Adrenal gland (tissue), 12 donors: ENCODE data around the gene PAMR1. TPM values are rescaled to one million over a fixed set of nuclear protein-coding genes. Genes with fewer than 3 reads are reported as not detected.

Experiments
- DNase-seq, 7 donors: peaks; one replicate each; pipeline ENCODE4 v3.0.0-alpha.2; 2019 to 2020
- H3K27ac ChIP-seq, 5 donors: fragments of 200-600 bp; sonication (generic) in 4 of 5; 1 replicate in 3 of 5; 2 replicates in 2 of 5; pipeline versions ENCODE4 v1.5.1 to v1.8.0; 2016 to 2020; ENCODE audit warnings: mild to moderate bottlenecking in 1 of 5
- H3K27me3 ChIP-seq: fragments of 200-600 bp; 2 replicates; pipeline ENCODE4 v1.8.0; 2021
- H3K36me3 ChIP-seq, 2 donors: fragments of 200-600 bp; replicated peaks in 1 of 2; 1 replicate in 1 of 2; 2 replicates in 1 of 2; pipeline versions ENCODE4 v1.5.1 to v1.8.0; 2018 to 2022
- H3K4me1 ChIP-seq, 2 donors: fragments of 200-600 bp; replicated peaks in 1 of 2; 1 replicate in 1 of 2; 2 replicates in 1 of 2; pipeline versions ENCODE4 v1.5.1 to v1.8.0; 2018 to 2021
- H3K4me3 ChIP-seq, 4 donors: fragments of 200-600 bp; sonication (generic) in 3 of 4; one replicate each; pipeline ENCODE4 v1.5.1; 2016 to 2018
- H3K9me3 ChIP-seq, 3 donors: fragments of 200-600 bp; sonication (generic) in 1 of 3; replicated peaks in 1 of 3; 1 replicate in 2 of 3; 2 replicates in 1 of 3; pipeline versions ENCODE4 v1.5.1 to v1.8.0; 2016 to 2021
- CTCF ChIP-seq, 6 experiments: fragments of 450-650 bp in 4 of 6; fragments of 200-600 bp in 2 of 6; sonication (generic) in 1 of 6; IDR thresholded peaks; 1 replicate in 5 of 6; 2 replicates in 1 of 6; pipeline versions ENCODE4 v1.5.1 to v1.8.0; 2016 to 2021; ENCODE audit warnings: antibody characterized with exemption in 6 of 6, mild to moderate bottlenecking in 2 of 6, moderate library complexity in 1 of 6
- POLR2A ChIP-seq, 2 donors: fragments of 450-650 bp; IDR thresholded peaks; one replicate each; pipeline ENCODE4 v1.6.1; 2017; ENCODE audit warnings: antibody characterized with exemption in 2 of 2, mild to moderate bottlenecking in 2 of 2, moderate library complexity in 1 of 2
- WGBS, 4 donors: extraction: QIAGEN DNeasy Blood & Tissue Kit in 2 of 4; methylation state at CpG; one replicate each; pipeline versions ENCODE4 v1.1.5 to v1.1.7; 2013 to 2017; 5-methylcytosine and 5-hydroxymethylcytosine counted together
- intact Hi-C, 2 donors: fragments of 100-400 bp; cut with DNase I; formaldehyde crosslinking; loops; one replicate each; pipeline versions ENCODE4 v1.14.1 to v1.15.0; 2022 to 2023
- polyA plus RNA-seq, 3 donors: library from polyadenylated mRNA; stranded (reverse); fragments of 200-250 nt in 2 of 3; fragments of 350-450 nt in 1 of 3; fragmentation: Illumina TruSeq in 1 of 3; extraction: RNeasy Lipid Tissue Mini Kit (QIAGEN cat#74804) in 1 of 3; gene quantifications; one replicate each; pipeline ENCODE4 v1.2.3, GENCODE V29; 2013 to 2014
- total RNA-seq, 9 donors: library from RNA; depleted of rRNA in 4 of 9; stranded (reverse); fragments of >200 nt in 4 of 9; fragments of 120-200 nt in 1 of 9; fragmentation: NEBNext Ultra II Directional in 1 of 9; extraction: Animal tissue kit (Norgen Biotek cat#: 25700) in 1 of 9; gene quantifications; one replicate each; pipeline versions ENCODE4 v1.1.0 to v1.2.4, GENCODE V29; 2013 to 2023
- donor health status: healthy with polysubstance abuse.
- donor health status: Bipolar disorder and iron deficiency.
- donor health status: DM: yes; HTN: yes; CAD: no.
- donor health status: DM: no; HTN: no; CAD: no.
- donor health status: DM: no; HTN: no; CAD: no.
- donor health status: DM: yes; HTN: yes; CAD: no.

PAMR1 gene
- total and polyA plus RNA-seq, 12 donors = 4.3 to 25.7 (median 11.2) TPM

- Histone ChIP-seq H3K4me1 (peaks cover 0 to 12% of the 10 kb centered on the region in 2 donors), H3K36me3 (no peaks in the 10 kb centered on the region), H3K4me3 (no peak overlapping the region), H3K27ac (no peak overlapping the region), H3K9me3 (no peaks in the 10 kb centered on the region), H3K27me3 (no peaks in the 10 kb centered on the region)
- intact Hi-C loops = no loop called here
- DNase-seq = no peak
- whole genome bisulfite sequencing, 4 donors = 82 to 89% (median 83%) methylated on average over 13 of the region's 13 CpGs
- TF ChIP-seq CTCF (IDR thresholded peaks at IDR 0.05) (no peak), POLR2A (IDR thresholded peaks at IDR 0.05) (no peak)
Observed at GRCh38 chr11:35463331-35463751, 62.1 kb downstream of the PAMR1 start.

- WGBS, 4 donors = 65 to 80% (median 73%) methylated on average over 2 of the region's 2 CpGs
Observed at GRCh38 chr11:35461917-35462538, 63.4 kb downstream of the PAMR1 start.

GRCh38 chr11:35459489-35459888 lies 65.9 kb downstream of the PAMR1 start:
- Histone ChIP-seq H3K27me3 (no peaks in the 10 kb centered on the region), H3K4me3 (no peak overlapping the region), H3K36me3 (no peaks in the 10 kb centered on the region), H3K4me1 (peaks cover 0 to 12% of the 10 kb centered on the region in 2 donors), H3K27ac (peak overlapping the region in 2 of 5 donors; percentile 27 to 40), H3K9me3 (no peaks in the 10 kb centered on the region)
- DNase-seq = no peak
- 80 to 96% (median 90%) methylated on average over 1 of the region's 1 CpG for WGBS, 4 donors
- intact Hi-C loops = no loop called here
- TF ChIP-seq POLR2A (IDR thresholded peaks at IDR 0.05) (no peak), CTCF (IDR thresholded peaks at IDR 0.05) (no peak)

More at GRCh38 chr11:35461917-35462538, 63.4 kb downstream of the PAMR1 start:
- Histone ChIP-seq H3K27me3 (no peaks in the 10 kb centered on the region), H3K4me1 (peaks cover 0 to 12% of the 10 kb centered on the region in 2 donors), H3K9me3 (no peaks in the 10 kb centered on the region), H3K27ac (no peak overlapping the region), H3K36me3 (no peaks in the 10 kb centered on the region), H3K4me3 (no peak overlapping the region)
- intact Hi-C loops = no loop called here
- DNase-seq = no peak
- TF ChIP-seq CTCF (IDR thresholded peaks at IDR 0.05) = no peak
- no peak for TF ChIP-seq POLR2A (IDR thresholded peaks at IDR 0.05)

GRCh38 chr11:35458846-35459245 lies 66.6 kb downstream of the PAMR1 start:
- DNase-seq = peak in 1 of 7 donors; percentile 7
- TF ChIP-seq CTCF (IDR thresholded peaks at IDR 0.05) (no peak), POLR2A (IDR thresholded peaks at IDR 0.05) (no peak)
- peak overlapping the region in 2 of 5 donors; percentile 27 to 40 for H3K27ac ChIP-seq
- no peaks in the 10 kb centered on the region for H3K27me3 ChIP-seq
- intact Hi-C loops = no loop called here
- H3K9me3 ChIP-seq = no peaks in the 10 kb centered on the region
- peaks cover 0 to 12% of the 10 kb centered on the region in 2 donors for H3K4me1 ChIP-seq
- H3K36me3 ChIP-seq = no peaks in the 10 kb centered on the region
- 32 to 54% (median 39%) methylated on average over 3 of the region's 3 CpGs for WGBS, 4 donors
- H3K4me3 ChIP-seq = no peak overlapping the region
